Neural progenitor cell (in vitro differentiated cells): ENCODE data around the gene TBC1D9B.

Experiments
- EZH2 ChIP-seq: fragments of 200-600 bp; sonication (generic); IDR thresholded peaks from 2 replicates; pipeline ENCODE4 v1.6.1; 2017; ENCODE audit warnings: antibody characterized with exemption, mild to moderate bottlenecking, moderate library complexity
- EZH2phosphoT487 ChIP-seq: fragments of 200-600 bp; sonication (generic); IDR thresholded peaks from 2 replicates; pipeline ENCODE4 v1.6.1; 2017; ENCODE audit warnings: antibody characterized with exemption
- TF ChIP-seq, protein P1 (sequence below): fragments of 200-600 bp; sonication (generic); IDR thresholded peaks from 2 replicates; pipeline ENCODE4 v1.5.1; 2017; ENCODE audit warnings: antibody characterized with exemption, mild to moderate bottlenecking

DNA sequence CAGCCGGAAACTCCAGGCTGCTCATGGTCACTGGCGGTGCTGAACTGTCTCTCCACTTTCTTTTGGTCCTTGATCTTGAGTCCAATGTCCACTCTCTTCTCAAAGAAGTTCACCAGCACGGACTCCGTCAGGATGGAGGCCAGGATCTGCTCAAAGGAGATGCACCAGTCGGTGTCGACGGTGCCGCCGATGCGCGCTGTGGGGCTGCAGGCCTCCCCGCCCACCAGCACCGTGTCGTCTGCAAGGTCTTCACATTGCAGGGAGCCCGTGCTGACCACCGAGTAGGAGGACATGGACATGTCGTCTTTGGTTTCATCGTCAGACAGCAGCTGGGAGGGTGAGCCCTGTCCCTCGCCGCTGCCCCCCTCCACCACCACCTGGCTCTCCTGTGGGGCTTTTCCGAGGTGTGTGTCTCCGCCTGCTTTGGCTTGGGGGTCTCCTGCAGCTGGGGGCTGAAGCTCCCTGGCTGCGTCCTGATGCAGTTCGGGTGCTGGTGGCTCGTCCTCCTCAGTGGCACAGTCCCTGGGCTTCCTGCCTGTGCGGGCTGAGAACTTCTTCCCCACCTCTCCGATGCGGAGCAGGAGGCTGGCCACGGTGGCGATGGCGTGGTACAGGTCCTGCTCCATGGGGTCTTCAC is 44.1 kb downstream of the TBC1D9B start:
- TF ChIP-seq, protein P1, sequence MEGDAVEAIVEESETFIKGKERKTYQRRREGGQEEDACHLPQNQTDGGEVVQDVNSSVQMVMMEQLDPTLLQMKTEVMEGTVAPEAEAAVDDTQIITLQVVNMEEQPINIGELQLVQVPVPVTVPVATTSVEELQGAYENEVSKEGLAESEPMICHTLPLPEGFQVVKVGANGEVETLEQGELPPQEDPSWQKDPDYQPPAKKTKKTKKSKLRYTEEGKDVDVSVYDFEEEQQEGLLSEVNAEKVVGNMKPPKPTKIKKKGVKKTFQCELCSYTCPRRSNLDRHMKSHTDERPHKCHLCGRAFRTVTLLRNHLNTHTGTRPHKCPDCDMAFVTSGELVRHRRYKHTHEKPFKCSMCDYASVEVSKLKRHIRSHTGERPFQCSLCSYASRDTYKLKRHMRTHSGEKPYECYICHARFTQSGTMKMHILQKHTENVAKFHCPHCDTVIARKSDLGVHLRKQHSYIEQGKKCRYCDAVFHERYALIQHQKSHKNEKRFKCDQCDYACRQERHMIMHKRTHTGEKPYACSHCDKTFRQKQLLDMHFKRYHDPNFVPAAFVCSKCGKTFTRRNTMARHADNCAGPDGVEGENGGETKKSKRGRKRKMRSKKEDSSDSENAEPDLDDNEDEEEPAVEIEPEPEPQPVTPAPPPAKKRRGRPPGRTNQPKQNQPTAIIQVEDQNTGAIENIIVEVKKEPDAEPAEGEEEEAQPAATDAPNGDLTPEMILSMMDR: no peak
- no peak for TF ChIP-seq EZH2phosphoT487
- no peak for TF ChIP-seq EZH2
